GM19025 (cell line): Measurements from ENCODE around the gene SYNPO.

Experiments
- ATAC-seq: cut with Tn5 transposase; IDR thresholded peaks from one replicate; pipeline ENCODE4 v1.9.1; 2021; ENCODE audit warnings: mild to moderate bottlenecking, low read depth, moderate library complexity; ENCODE audit not compliant: unreplicated experiment

Gene SYNPO

GRCh38 chr5:150606476-150606875 is 34.0 kb upstream of the SYNPO start:
- ATAC-seq: no peak

- no peak for ATAC-seq
Observed at GRCh38 chr5:150607105-150607504, 33.4 kb upstream of the SYNPO start.

- no peak for ATAC-seq
Observed at GRCh38 chr5:150607991-150608390, 32.5 kb upstream of the SYNPO start.

- ATAC-seq: no peak
Observed at GRCh38 chr5:150608991-150609390, 31.5 kb upstream of the SYNPO start.

- no peak for ATAC-seq
Observed at GRCh38 chr5:150609843-150610584, 30.4 kb upstream of the SYNPO start.

- no peak for ATAC-seq
Observed at GRCh38 chr5:150611026-150611425, 29.4 kb upstream of the SYNPO start.

- ATAC-seq: no peak
Observed at GRCh38 chr5:150612405-150612804, 28.1 kb upstream of the SYNPO start.

- no peak for ATAC-seq
Observed at GRCh38 chr5:150612905-150613670, 27.4 kb upstream of the SYNPO start.

GRCh38 chr5:150613991-150614660 is 26.3 kb upstream of the SYNPO start:
- no peak for ATAC-seq

- no peak for ATAC-seq
Observed at GRCh38 chr5:150614661-150615060, 25.8 kb upstream of the SYNPO start.

- no peak for ATAC-seq
Observed at GRCh38 chr5:150615141-150615699, 25.2 kb upstream of the SYNPO start.

GRCh38 chr5:150616024-150616470 is 24.4 kb upstream of the SYNPO start:
- ATAC-seq: no peak

GRCh38 chr5:150616506-150616905 is 24.0 kb upstream of the SYNPO start:
- ATAC-seq: no peak

GRCh38 chr5:150618163-150618562 is 22.3 kb upstream of the SYNPO start:
- no peak for ATAC-seq

- no peak for ATAC-seq
Observed at GRCh38 chr5:150618588-150619281, 21.7 kb upstream of the SYNPO start.

GRCh38 chr5:150619359-150620230 is 20.9 kb upstream of the SYNPO start:
- ATAC-seq: no peak

GRCh38 chr5:150621301-150621700 is 19.2 kb upstream of the SYNPO start:
- ATAC-seq: no peak

- ATAC-seq: no peak
Observed at GRCh38 chr5:150622157-150622556, 18.3 kb upstream of the SYNPO start.

- ATAC-seq: no peak
Observed at GRCh38 chr5:150623152-150623877, 17.1 kb upstream of the SYNPO start.
